ENCODE results near the gene ATP5ME. TPM values are rescaled to one million over a fixed set of nuclear protein-coding genes. Genes with fewer than 3 reads are reported as not detected.
A peak's percentile ranks its signal among the peaks of the same experiment; 100 is the strongest.
"Not testable (repeated sequence)": the region's sequence is repeated elsewhere in the genome, so short reads cannot be mapped to it uniquely, and the experiment has no call there.

ATP5ME gene
- total RNA-seq, 2 experiments from 2014 or later = 359 to 388 TPM

- Histone ChIP-seq H3K4me3 (ENCODE audit: low read depth, low read length, poor library complexity, severe bottlenecking) (peak overlapping the region; percentile 14), H3K79me2 (ENCODE audit: insufficient read depth, low read depth, low read length) (no peaks in the 10 kb centered on the region), H3K9me3 (ENCODE audit: low read length) (no peaks in the 10 kb centered on the region), H4K20me1 (ENCODE audit: insufficient read depth, low read length) (no peaks in the 10 kb centered on the region), H3K4me2 (ENCODE audit: low read length) (peak overlapping the region; percentile 49), H3K4me1 (ENCODE audit: insufficient read depth, low read length, poor library complexity, severe bottlenecking) (peaks cover 22% of the 10 kb centered on the region), H3K9me2 (ENCODE audit: insufficient read depth, low read length) (no peaks in the 10 kb centered on the region), H3K36me3 (ENCODE audit: insufficient read depth, low read length) (no peaks in the 10 kb centered on the region), H2AFZ (ENCODE audit: low read length) (peak overlapping the region; percentile 19; the same call in 1 of the 2 replicates), H3K27ac (ENCODE audit: low read depth, low read length, poor library complexity, severe bottlenecking) (peak overlapping the region; percentile 46)
- DNase-seq (ENCODE audit: low spot score) = no peak
- CTCF ChIA-PET (ENCODE audit: unreplicated experiment) = no interaction called here
- intact Hi-C loops (cut with micrococcal nuclease; ENCODE audit: unreplicated experiment) = no loop called here
- POLR2A ChIA-PET = interaction anchor here (0.7 to 1.2 kb wide), 2 partner anchors 53 to 227 kb away, joined by 3 to 6 read pairs; no protein-coding TSS in a partner anchor
- BruUV-seq (replicated peaks) = no TSS peak
- TF ChIP-seq, protein P1, sequence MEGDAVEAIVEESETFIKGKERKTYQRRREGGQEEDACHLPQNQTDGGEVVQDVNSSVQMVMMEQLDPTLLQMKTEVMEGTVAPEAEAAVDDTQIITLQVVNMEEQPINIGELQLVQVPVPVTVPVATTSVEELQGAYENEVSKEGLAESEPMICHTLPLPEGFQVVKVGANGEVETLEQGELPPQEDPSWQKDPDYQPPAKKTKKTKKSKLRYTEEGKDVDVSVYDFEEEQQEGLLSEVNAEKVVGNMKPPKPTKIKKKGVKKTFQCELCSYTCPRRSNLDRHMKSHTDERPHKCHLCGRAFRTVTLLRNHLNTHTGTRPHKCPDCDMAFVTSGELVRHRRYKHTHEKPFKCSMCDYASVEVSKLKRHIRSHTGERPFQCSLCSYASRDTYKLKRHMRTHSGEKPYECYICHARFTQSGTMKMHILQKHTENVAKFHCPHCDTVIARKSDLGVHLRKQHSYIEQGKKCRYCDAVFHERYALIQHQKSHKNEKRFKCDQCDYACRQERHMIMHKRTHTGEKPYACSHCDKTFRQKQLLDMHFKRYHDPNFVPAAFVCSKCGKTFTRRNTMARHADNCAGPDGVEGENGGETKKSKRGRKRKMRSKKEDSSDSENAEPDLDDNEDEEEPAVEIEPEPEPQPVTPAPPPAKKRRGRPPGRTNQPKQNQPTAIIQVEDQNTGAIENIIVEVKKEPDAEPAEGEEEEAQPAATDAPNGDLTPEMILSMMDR (conservative IDR thresholded peaks at IDR 0.05; ENCODE audit: low read length) = no peak
Observed at GRCh38 chr4:699816-700580, 25.9 kb upstream of the ATP5ME start.

DNA sequence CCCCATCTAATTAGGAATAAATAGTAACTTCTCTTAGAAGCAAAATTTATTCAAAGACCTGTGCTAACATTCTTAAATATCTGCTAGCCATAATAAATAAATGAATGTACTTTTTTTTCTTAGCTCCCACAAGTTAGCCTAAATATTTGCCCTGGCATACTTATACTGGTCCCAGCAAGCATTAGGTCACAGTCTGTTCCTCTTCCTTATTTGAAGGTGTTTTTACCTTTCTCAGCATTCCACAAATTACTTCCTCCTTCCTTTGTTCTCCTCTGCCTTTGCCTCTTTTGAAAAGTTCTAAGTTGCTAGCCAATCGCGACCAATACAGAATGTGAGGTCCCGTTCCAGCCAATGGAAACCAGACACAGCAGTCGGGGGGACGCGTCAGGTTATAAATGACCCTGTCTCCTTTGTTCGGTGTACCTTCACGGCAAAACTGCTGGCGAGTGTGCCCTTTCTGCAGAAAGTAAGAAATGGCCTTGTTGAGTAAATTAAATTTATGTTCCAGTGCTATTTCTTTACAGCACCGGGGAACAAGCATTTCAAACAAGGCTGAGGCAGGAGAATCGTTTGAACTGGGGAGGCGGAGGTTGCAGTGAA lies 20.4 kb upstream of the ATP5ME start:
- H3K4me3 ChIP-seq (ENCODE audit: low read depth, low read length, poor library complexity, severe bottlenecking); H3K36me3 ChIP-seq (ENCODE audit: insufficient read depth, low read length); H3K9me2 ChIP-seq (ENCODE audit: insufficient read depth, low read length); H3K79me2 ChIP-seq (ENCODE audit: insufficient read depth, low read depth, low read length); DNase-seq (ENCODE audit: low spot score); intact Hi-C loops (cut with micrococcal nuclease; ENCODE audit: unreplicated experiment); H4K20me1 ChIP-seq (ENCODE audit: insufficient read depth, low read length); BruUV-seq (replicated peaks); CTCF ChIA-PET (ENCODE audit: unreplicated experiment); H2AFZ ChIP-seq (ENCODE audit: low read length); H3K4me2 ChIP-seq (ENCODE audit: low read length); H3K9me3 ChIP-seq (ENCODE audit: low read length); H3K27ac ChIP-seq (ENCODE audit: low read depth, low read length, poor library complexity, severe bottlenecking): not testable (repeated sequence)
- H3K4me1 ChIP-seq (ENCODE audit: insufficient read depth, low read length, poor library complexity, severe bottlenecking) = peaks cover 12% of the 10 kb centered on the region
- POLR2A ChIA-PET = interaction anchor here (0.6 kb wide), 1 partner anchor 355 kb away, joined by 3 read pairs; no protein-coding TSS in a partner anchor

- no peak overlapping the region for H3K4me2 ChIP-seq (ENCODE audit: low read length)
- H3K36me3 ChIP-seq (ENCODE audit: insufficient read depth, low read length) = no peaks in the 10 kb centered on the region
- ChIA-PET POLR2A (no interaction called here), CTCF (ENCODE audit: unreplicated experiment) (no interaction called here)
- no peaks in the 10 kb centered on the region for H3K9me2 ChIP-seq (ENCODE audit: insufficient read depth, low read length)
- no peak for DNase-seq (ENCODE audit: low spot score)
- no peak overlapping the region for H3K4me3 ChIP-seq (ENCODE audit: low read depth, low read length, poor library complexity, severe bottlenecking)
- TF ChIP-seq EZH2phosphoT487 (IDR thresholded peaks at IDR 0.05; ENCODE audit: borderline replicate concordance, low read depth, low read length) = no peak
- TF ChIP-seq, protein P1 (conservative IDR thresholded peaks at IDR 0.05; ENCODE audit: low read length) = no peak
- intact Hi-C loops (cut with micrococcal nuclease; ENCODE audit: unreplicated experiment) = no loop called here
- no peak overlapping the region for H2AFZ ChIP-seq (ENCODE audit: low read length)
- no peaks in the 10 kb centered on the region for H3K79me2 ChIP-seq (ENCODE audit: insufficient read depth, low read depth, low read length)
- H4K20me1 ChIP-seq (ENCODE audit: insufficient read depth, low read length) = no peaks in the 10 kb centered on the region
- H3K9me3 ChIP-seq (ENCODE audit: low read length) = no peaks in the 10 kb centered on the region
- H3K27ac ChIP-seq (ENCODE audit: low read depth, low read length, poor library complexity, severe bottlenecking) = no peak overlapping the region
- BruUV-seq (replicated peaks) = no TSS peak
- no peaks in the 10 kb centered on the region for H3K4me1 ChIP-seq (ENCODE audit: insufficient read depth, low read length, poor library complexity, severe bottlenecking)
Observed at GRCh38 chr4:692771-693554, 18.9 kb upstream of the ATP5ME start.
